ENCODE measurements around the gene ASCC3. TPM values are rescaled to one million over a fixed set of nuclear protein-coding genes. Genes with fewer than 3 reads are reported as not detected.
"Not testable (repeated sequence)": the region's sequence is repeated elsewhere in the genome, so short reads cannot be mapped to it uniquely, and the experiment has no call there.

ASCC3 gene
- total and polyA plus RNA-seq, 2 of the 4 experiments (the other 2 are of a cell fraction) = 25.8 to 104 TPM

DNA sequence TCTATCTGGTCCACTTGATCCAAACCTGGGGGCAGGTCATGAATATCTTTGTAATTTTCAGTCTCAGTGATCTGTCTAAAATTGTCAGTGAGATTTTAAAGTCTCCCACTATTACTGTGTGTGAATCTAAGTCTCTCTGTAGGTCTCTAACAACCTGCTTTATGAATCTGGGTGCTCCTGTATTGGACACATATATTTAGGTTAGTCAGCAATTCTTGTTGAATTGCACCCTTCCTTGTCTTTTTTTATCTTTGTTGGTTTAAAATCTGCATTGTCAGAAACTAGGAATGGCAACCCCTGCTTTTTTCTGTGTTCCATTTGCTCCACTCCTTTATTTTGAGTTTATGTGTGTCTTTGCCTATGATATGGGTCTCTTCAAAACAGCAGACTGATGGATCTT lies 140.7 kb downstream of the ASCC3 start:
- Histone ChIP-seq H4K5ac (ENCODE audit: low read depth, low read length) (no peak overlapping the region), H2AFZ (replicated peaks; ENCODE audit: low read length, poor library complexity) (no peak overlapping the region), H3K4ac (ENCODE audit: low read depth, low read length) (no peak overlapping the region), H2AK9ac (replicated peaks; ENCODE audit: low read depth, low read length, poor library complexity) (no peak overlapping the region), H4K8ac (ENCODE audit: low read depth in 2 of 2, low read length in 2 of 2) (no peak overlapping the region), H2AK5ac (ENCODE audit: low read depth, low read length) (no peak overlapping the region), H3K4me1 (ENCODE audit: control insufficient read depth, insufficient read depth, low read length) (no peaks in the 10 kb centered on the region), H3K14ac (replicated peaks; ENCODE audit: low read depth, low read length) (no peak overlapping the region), H3K27me3 (ENCODE audit: control insufficient read depth, insufficient read depth, low read length) (no peaks in the 10 kb centered on the region), H3K9me1 (ENCODE audit: insufficient read depth, low read length) (no peaks in the 10 kb centered on the region), H3K4me3 (ENCODE audit: insufficient read depth, low read depth, low read length) (no peak overlapping the region), H3K4me2 (ENCODE audit: low read depth, low read length) (no peak overlapping the region), H3K79me1 (ENCODE audit: low read depth in 1 of 2, low read length in 2 of 2) (peaks cover 11% of the 10 kb centered on the region in 2 experiments), H4K20me1 (ENCODE audit: insufficient read depth, low read length) (no peaks in the 10 kb centered on the region), H2BK120ac (ENCODE audit: low read depth, low read length) (no peak overlapping the region), H3K9me3 (ENCODE audit: control insufficient read depth, insufficient read depth, low read length) (no peaks in the 10 kb centered on the region), H3K56ac (ENCODE audit: extremely low read depth, insufficient read depth, low read length) (no peak overlapping the region), H2BK15ac (ENCODE audit: low read depth, low read length) (no peak overlapping the region), H3K18ac (ENCODE audit: low read depth, low read length) (no peak overlapping the region), H4K91ac (ENCODE audit: insufficient read depth, low read depth, low read length) (no peak overlapping the region), H2BK20ac (ENCODE audit: low read depth, low read length) (no peak overlapping the region), H3K27ac (ENCODE audit: insufficient read depth, low read length) (no peak overlapping the region), H3K23ac (ENCODE audit: low read depth, low read length) (no peak overlapping the region), H3K9ac (ENCODE audit: low read depth, low read length) (no peak overlapping the region), H3K36me3 (ENCODE audit: control insufficient read depth, insufficient read depth, low read length) (peaks cover 13% of the 10 kb centered on the region), H2BK5ac (ENCODE audit: low read depth, low read length, poor library complexity, severe bottlenecking) (no peak overlapping the region)
- intact Hi-C loops (cut with micrococcal nuclease) = no loop called here
- no peak for ATAC-seq (ENCODE audit: low read depth)
- ChIA-PET POLR2A (ENCODE audit: unreplicated experiment) (no interaction called here), CTCF (interaction anchor here (0.6 kb wide), 1 partner anchor 1380 kb away, joined by 3 read pairs; no protein-coding TSS in a partner anchor)
- no TSS peak for BruUV-seq (replicated peaks)
- no peak for TF ChIP-seq CHD1 (IDR thresholded peaks at IDR 0.05; ENCODE audit: low read depth, low read length)
- no peak for TF ChIP-seq MAZ (IDR thresholded peaks at IDR 0.05; ENCODE audit: borderline replicate concordance, low read depth, low read length)
- TF ChIP-seq RFX5 (IDR thresholded peaks at IDR 0.05; ENCODE audit: low read depth, low read length) = no peak
- TF ChIP-seq MAFK (IDR thresholded peaks at IDR 0.05; ENCODE audit: low read depth, low read length) = peak; percentile 73
- TF ChIP-seq POLR2A (IDR thresholded peaks at IDR 0.05; ENCODE audit: low read depth, low read length) = no peak
- TF ChIP-seq MXI1 (IDR thresholded peaks at IDR 0.05; ENCODE audit: borderline replicate concordance, low read depth, low read length) = no peak
- no peak for TF ChIP-seq USF2 (IDR thresholded peaks at IDR 0.05; ENCODE audit: low read depth, low read length)
- TF ChIP-seq CTCF (conservative IDR thresholded peaks at IDR 0.05; ENCODE audit: low read depth, low read length) = no peak
- in situ Hi-C loops (cut with MboI; ENCODE audit: low sequenced_read_pairs) = no loop called here
- DNase-seq = no peak
- dilution Hi-C loops (cut with HindIII; ENCODE audit: low sequenced_read_pairs, unreplicated experiment) = no loop called here

DNA sequence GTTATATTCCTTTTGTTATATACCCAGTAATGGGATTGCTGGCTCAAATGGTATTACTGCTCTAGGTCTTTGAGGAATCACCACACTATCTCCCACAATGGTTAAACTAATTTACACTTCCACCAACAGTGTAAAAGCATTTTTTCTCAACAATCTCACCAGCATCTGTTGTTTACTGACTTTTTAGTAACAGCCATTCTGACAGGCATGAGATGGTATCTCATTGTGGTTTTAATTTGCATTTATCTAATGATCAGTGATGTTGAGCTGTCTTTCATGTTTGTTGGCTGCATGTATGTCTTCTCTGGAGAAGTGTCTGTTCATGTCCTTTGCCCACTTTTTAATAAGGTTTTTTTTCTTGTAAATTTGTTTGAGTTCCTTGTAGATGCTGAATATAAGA lies 143.4 kb downstream of the ASCC3 start:
- in situ Hi-C loops (cut with MboI; ENCODE audit: low sequenced_read_pairs); H2BK15ac ChIP-seq (ENCODE audit: low read depth, low read length); ATAC-seq (ENCODE audit: low read depth); H4K20me1 ChIP-seq (ENCODE audit: insufficient read depth, low read length); POLR2A ChIA-PET (ENCODE audit: unreplicated experiment); H3K27me3 ChIP-seq (ENCODE audit: control insufficient read depth, insufficient read depth, low read length); DNase-seq; H3K36me3 ChIP-seq (ENCODE audit: control insufficient read depth, insufficient read depth, low read length); BruUV-seq (replicated peaks); dilution Hi-C loops (cut with HindIII; ENCODE audit: low sequenced_read_pairs, unreplicated experiment); H3K18ac ChIP-seq (ENCODE audit: low read depth, low read length); H3K27ac ChIP-seq (ENCODE audit: insufficient read depth, low read length); H3K9me1 ChIP-seq (ENCODE audit: insufficient read depth, low read length); H3K9me3 ChIP-seq (ENCODE audit: control insufficient read depth, insufficient read depth, low read length); H2AFZ ChIP-seq (replicated peaks; ENCODE audit: low read length, poor library complexity); intact Hi-C loops (cut with micrococcal nuclease); H4K91ac ChIP-seq (ENCODE audit: insufficient read depth, low read depth, low read length); H3K23ac ChIP-seq (ENCODE audit: low read depth, low read length); H3K56ac ChIP-seq (ENCODE audit: extremely low read depth, insufficient read depth, low read length); H3K79me1 ChIP-seq (ENCODE audit: low read depth in 1 of 2, low read length in 2 of 2); H2BK5ac ChIP-seq (ENCODE audit: low read depth, low read length, poor library complexity, severe bottlenecking); H3K4me1 ChIP-seq (ENCODE audit: control insufficient read depth, insufficient read depth, low read length); H3K4ac ChIP-seq (ENCODE audit: low read depth, low read length); CTCF ChIA-PET; H2AK5ac ChIP-seq (ENCODE audit: low read depth, low read length); H3K4me3 ChIP-seq (ENCODE audit: insufficient read depth, low read depth, low read length); H2BK20ac ChIP-seq (ENCODE audit: low read depth, low read length); H4K8ac ChIP-seq (ENCODE audit: low read depth in 2 of 2, low read length in 2 of 2); H2BK120ac ChIP-seq (ENCODE audit: low read depth, low read length); H2AK9ac ChIP-seq (replicated peaks; ENCODE audit: low read depth, low read length, poor library complexity); H3K4me2 ChIP-seq (ENCODE audit: low read depth, low read length); H3K14ac ChIP-seq (replicated peaks; ENCODE audit: low read depth, low read length); H3K9ac ChIP-seq (ENCODE audit: low read depth, low read length); H4K5ac ChIP-seq (ENCODE audit: low read depth, low read length): not testable (repeated sequence)
